SKM-1 (cell line): ENCODE measurements around the gene TOMT.

Source experiments
- DNase-seq: peaks from one replicate; lab custom pipeline; 2025; ENCODE audit not compliant: unreplicated experiment; lab: John Stamatoyannopoulos, UW

The TOMT gene

DNA sequence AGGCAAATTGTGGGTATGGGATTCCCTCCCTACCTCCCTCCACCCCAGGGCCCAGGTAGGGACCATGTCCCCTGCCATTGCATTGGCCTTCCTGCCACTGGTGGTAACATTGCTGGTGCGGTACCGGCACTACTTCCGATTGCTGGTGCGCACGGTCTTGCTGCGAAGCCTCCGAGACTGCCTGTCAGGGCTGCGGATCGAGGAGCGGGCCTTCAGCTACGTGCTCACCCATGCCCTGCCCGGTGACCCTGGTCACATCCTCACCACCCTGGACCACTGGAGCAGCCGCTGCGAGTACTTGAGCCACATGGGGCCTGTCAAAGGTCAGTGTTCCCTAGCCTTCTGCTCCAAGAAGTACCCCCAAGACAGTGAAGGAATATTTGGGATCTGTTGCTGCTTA lies at the start of gene TOMT:
TSS of gene TOMT (plus strand) at position 37 of the 400 bp plus-strand sequence. CDS start at position 65, 28 bp downstream.
- no peak for DNase-seq

- DNase-seq, result no peak
Observed at GRCh38 chr11:72058416-72059034, 47.2 kb upstream of the TOMT start.

DNA sequence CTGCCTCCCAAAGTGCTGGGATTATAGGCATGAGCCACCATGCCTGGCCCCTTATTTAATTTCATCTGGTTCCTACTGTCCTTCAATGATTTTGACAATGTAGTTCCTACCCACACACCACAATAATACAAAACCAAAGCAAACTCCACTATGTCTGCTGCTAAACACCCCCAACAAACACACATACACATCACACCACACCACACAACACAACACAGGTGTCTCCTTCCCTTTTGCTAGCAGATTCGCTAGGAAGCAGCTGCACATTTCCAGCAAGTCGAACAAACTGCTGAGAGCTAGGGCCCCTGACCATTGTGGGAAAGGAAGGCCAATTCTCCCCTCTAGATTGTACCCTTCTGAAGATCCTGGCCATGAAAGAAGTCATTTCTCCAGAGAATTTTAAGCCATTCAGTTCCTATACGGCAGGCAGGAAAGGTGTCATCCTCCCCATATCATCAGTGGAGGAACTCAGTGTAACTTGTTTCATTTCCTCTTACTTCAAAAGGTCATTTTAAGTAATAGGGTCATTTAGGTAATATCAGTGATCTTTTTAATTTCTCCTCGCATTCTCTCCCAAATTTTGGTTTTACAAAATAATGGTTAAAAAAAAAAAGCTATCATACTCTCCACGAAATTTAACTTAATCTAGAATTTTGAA lies 43.9 kb upstream of the TOMT start:
- no peak for DNase-seq

DNA sequence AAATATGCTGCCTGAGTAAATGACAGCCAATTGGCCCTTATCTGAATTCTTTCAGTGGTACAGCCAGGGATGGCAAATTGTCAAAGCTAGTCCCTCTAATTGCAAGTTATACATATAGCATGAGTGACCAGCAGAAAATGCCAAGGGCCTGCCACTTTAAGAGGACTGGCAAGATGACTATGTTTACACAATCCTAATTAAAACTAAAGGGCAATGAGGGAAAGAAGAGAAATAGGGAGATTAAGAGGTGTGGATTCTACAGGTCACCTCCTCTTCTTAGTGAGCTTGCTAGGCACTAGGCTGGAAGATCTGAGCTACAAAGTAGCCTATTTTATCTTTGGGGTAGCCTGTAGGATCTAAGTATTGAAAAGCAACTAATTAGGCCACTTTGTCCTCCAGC lies 38.9 kb upstream of the TOMT start:
- no peak for DNase-seq

DNA sequence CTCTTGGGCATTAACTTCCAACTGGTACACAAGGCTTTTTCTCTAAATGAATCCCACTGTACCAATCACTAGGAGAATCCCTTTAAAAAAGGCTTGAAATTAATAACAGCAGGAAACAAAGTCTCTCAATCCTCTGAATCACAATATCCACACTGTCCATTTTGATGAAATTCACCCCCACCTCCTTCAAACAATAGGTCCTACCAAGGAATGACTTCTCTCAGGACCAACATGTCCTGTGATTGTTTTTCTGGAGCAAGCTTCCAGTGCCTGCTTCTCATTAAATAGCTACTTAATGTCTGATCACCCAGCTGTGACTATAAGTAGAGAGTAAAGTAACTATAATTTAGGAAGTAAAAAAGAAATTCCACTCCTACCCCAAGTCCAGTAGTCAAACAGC lies 38.5 kb upstream of the TOMT start:
- DNase-seq, result no peak

- no peak for DNase-seq
Observed at GRCh38 chr11:72067676-72068075, 38.0 kb upstream of the TOMT start.

DNA sequence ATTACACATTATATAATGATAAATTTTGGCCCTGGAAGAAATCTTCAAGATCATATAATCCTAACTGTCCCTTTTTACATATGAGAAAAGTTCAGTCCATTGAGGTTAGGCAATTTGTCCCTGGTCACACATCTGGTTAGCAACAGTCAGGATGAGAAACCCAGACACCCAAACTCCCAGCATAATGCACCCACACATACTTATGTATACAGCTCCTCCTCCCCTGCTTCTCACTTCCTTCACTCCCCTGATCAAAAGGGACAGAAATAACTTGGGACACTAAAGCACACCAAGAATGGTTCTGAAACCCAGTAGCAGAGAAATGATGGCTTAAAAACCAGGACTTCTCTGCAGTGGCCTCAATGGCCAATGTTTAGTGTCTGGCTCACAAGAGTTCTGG lies 36.5 kb upstream of the TOMT start:
- no peak for DNase-seq

DNA sequence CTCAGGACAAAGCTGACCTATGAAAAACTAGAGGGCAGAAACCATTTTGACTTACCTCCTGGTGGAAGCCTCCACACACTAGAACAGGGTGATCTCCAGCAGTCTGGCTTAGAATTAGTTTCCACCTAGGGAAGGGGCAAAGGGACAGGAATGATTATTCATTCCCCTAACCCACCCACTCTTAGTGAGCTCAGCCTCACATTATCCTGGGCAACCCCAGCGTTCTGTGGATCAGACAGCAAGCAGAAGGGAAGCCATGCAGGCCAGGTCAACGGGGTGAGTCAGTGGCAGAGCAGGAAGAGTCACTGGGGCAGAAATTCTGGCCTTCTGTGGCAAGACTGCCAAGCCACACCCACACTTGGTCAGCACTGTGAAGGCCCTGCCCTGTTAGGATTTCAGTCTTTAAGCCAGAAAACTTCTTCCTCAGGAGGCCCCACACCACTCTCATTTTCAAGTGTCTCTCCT lies 35.9 kb upstream of the TOMT start:
- DNase-seq, result peak; percentile 69

GRCh38 chr11:72070491-72070890 lies 35.2 kb upstream of the TOMT start:
- DNase-seq, result no peak

- DNase-seq, result no peak
Observed at GRCh38 chr11:72072348-72072747, 33.4 kb upstream of the TOMT start.

DNA sequence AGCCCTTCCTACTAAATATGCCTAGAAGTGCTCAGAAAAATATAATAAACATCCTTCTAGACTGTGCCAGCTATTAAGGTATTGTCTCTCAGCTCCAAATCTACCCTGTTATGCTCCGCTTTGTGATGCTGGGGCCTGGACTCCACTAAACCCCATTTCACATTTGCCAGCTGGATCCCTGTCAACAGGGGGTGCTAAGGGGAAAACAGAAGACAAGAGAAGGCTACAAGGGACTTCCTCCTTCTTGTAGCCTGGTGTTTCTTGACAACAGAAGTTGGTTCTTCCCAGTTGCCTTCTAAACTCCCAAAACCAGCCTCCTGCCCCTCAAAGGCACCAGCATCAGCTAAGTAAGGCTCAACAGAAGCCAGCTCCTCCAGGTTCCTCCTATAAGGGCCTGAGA lies 30.6 kb upstream of the TOMT start:
- peak; percentile 44 for DNase-seq

GRCh38 chr11:72075756-72076155 lies 30.0 kb upstream of the TOMT start:
- no peak for DNase-seq

DNA sequence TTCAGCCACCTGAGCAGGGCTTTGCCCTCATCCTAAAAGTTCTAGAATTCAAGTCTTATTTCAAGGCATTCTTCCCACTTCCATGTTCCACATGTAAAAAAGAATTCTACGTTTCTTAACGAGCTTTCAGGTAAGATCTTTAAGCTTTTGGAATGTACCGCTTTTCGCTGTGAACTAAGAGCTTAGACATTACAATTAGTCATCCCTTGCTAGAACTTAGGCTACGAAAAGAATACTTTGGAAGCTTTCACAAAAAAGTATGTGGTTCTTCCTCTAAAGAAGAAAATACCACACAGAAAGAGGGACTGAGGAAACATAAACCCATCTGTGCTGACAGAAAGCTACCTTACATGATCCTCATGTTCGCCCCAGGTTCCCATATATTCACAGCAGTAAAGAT lies 27.2 kb upstream of the TOMT start:
- DNase-seq, result no peak

GRCh38 chr11:72079819-72080325 lies 25.9 kb upstream of the TOMT start:
- DNase-seq, result no peak

- DNase-seq, result peak; percentile 99
Observed at GRCh38 chr11:72080326-72081183, 25.2 kb upstream of the TOMT start, which contains the start of the genes LRRC51 and NUMA1. Gene LRRC51 (plus strand): TSS chr11:72080850. CDS start chr11:72089084, 8,234 bp downstream. Gene NUMA1 (minus strand): TSS chr11:72080542. CDS start chr11:72035943, 44,599 bp downstream.

DNA sequence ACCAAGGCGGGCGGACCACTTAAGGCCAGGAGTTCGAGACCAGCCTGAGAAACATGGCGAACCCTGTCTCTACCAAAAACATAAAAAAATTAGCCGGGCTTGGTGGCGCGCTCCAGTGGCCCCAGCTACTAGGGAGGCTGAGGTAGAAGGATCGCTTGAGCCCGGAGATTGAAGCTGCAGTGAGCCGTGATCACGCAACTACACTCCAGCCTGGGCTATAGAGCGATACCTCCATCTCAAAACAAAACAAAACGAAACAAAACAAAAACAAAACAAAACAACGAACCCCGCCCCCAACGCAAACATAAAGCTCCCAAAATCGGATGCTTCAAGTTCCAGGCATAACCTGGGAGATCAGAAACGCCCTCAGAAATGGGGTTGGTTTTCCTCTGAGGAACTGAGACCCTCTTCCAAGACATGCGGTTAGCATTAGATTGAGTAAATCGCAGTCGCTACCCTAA lies 24.5 kb upstream of the TOMT start:
- DNase-seq, result no peak

DNA sequence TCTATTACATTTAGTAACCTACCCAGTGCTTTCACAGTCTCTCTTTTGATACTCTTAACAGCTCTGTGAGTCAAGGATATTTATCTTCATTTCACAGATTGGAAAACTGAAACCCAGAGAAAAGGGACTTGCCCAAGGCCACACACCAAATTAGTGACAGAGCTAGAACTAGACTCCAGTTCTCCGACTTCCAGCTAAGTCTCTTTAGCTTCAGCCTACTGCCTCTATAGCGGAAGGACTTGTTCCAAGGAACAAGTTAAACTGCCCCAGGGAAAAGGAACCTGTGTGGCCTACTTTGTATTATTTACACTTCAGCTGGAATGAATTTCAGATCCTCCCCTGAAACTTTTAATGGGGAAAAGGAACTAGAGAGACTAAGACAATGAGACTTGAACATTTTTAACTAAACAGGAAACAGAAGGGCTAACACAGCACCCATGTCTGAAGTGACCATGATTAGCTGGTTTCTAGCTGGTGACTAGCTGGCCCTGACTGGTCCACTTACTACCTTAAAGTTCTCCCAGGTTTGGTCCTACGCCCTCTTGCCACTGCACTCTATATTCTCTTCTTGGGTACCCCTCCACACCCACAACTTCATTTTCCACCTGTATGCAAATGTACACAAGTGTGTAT lies 23.8 kb upstream of the TOMT start:
- no peak for DNase-seq

DNA sequence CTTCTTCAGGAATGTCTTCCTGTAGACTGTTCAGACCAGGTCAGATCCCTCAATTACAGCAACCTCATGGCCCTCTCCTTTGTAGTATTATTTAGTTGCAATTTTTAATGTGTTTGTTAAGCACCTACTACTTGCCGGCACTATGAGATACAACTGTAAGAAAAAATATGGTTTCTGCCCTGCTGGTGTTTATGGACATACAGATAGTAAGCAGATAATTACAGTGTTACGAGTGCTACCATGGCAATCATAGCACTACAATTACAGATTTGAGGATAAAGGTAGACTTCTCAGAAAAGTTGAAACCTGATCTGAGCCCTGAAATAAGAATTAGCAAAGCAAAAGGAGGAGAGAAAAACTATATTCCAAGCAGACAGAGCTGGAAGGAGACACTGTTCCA lies 22.3 kb upstream of the TOMT start:
- no peak for DNase-seq

GRCh38 chr11:72084076-72084475 lies 21.6 kb upstream of the TOMT start:
- DNase-seq, result no peak

GRCh38 chr11:72084965-72085364 lies 20.8 kb upstream of the TOMT start:
- DNase-seq, result no peak
